ENCODE data around the gene KIAA0825. TPM values are rescaled to one million over a fixed set of nuclear protein-coding genes. Genes with fewer than 3 reads are reported as not detected.

Gene KIAA0825
- total RNA-seq, 1 donor from 2014 or later: 2.2 TPM

DNA sequence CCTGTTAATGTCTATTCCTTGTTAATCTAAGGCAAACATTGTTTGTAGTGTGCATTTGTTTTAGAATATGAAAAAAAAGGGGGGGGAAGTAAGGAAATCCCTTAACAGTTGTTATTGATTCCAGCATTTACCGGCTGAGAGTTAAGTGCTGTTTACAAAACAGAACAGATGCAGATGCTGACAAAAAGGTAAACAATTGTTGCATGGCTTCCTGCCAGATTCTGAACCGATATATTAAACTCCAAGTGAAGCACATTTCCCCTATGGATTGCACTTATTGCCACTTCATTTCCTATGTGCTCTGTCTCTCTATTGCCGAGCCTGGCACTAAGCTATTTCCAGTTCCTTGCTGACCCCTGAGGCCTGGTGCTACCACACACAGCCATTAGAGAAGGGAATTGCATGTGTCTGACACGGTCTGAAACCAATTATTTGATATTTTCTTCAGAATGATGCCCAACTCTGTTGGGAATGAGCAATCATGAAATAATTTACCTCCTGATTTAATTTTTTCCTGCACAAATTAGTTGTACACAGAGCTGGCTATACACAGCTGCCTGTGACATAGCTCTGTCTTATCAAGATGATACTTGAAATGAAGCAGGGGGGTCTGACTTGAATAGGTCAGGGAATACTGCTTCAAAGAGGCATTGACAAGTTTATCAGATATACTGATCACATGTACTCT is 109.8 kb downstream of the KIAA0825 start:
- no peak for ATAC-seq

DNA sequence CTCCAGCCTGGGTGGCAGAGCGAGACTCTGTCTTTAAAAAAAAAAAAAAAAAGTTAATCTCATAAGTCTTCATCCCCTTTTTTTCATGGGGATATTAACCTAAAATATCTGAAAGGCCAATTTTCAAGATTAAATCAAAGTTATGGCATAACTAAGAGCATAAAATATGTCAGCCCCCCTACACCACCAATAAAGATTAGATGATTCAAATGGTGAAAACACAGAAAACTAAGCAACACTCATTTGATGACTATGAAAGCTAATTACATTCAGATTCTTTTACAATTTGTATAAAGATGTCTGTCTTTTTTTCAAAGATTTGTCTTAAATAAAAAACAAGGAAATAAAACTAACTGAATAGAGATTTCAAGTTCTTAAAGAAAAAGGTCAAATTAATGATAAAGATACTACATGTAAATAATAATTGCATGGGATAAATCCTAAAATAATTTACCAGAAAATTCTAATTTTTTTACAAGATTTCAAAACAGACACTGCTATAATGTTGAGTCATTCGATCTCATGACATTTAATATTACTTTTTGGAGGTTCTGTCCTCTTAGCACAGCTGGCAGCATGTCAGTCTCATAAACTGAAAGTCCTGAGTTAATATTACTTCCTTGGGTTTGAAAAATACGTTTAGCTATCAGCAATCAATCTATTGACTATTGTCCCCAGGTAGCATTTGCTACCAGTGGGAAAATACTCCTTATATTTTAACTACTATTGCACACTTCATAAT is 112.9 kb downstream of the KIAA0825 start:
- ATAC-seq: no peak

DNA sequence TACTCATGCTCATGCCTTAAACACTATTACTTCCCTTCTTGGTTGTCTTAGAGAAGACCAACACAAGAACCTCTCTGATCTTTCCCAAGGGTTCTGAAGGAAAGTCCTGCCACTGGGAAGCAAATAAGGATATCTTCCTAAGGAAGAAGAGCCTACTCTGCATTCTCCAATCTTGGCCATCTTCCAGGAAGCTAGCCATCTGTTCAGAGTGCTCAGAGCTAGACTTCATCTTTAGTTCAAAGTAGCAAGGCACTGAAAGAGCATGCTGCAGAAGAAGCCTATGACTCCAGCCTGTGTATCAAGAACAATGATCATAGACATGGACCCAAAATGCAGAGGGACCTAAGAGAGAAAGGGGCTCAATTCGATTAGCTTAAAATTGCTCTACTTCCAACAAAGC is 114.7 kb downstream of the KIAA0825 start:
- ATAC-seq: no peak

GRCh38 chr5:94501365-94501764 is 117.0 kb downstream of the KIAA0825 start:
- no peak for ATAC-seq

DNA sequence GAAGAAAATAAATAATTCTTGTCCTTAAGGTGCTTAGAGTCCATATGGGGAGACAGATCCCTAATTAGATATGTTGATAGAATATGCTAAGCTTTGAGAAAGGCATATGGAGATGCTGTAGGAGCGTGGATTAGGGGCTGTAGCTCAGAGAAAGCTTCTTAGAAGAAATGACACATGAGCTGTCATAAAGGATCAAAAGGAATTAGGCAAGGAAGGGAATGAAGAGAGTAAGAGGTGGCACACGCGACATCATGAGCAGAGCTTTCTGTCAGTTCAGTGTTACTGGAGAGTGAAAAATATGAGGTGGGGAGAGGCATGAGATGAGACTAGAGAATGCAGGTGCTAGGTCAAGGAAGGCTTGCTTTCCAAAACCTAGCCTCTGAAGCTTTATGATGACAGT is 118.6 kb downstream of the KIAA0825 start:
- no peak for ATAC-seq

- ATAC-seq: peak; percentile 91
Observed at GRCh38 chr5:94498199-94498598, 120.2 kb downstream of the KIAA0825 start.

DNA sequence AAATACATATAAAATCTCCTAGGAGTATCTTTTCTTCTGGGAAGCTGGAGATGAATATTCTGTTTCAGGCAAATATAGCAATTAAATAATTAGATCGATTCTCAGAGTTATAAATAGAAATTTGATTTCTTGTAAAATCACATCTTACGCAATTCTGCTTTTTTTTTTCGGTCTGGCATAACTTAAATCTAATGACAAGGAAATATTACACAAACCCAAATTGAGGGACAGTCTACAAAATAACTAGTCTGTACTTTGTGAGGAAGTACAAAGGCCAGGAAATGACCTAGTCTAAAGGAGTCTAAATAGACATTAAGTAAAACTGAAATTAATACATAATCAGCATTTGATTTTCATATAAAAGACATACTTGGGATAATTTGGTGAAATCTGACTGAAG is 133.3 kb downstream of the KIAA0825 start:
- ATAC-seq: no peak

GRCh38 chr5:94481059-94481458 is 137.3 kb downstream of the KIAA0825 start:
- ATAC-seq: no peak

GRCh38 chr5:94480486-94480885 is 137.9 kb downstream of the KIAA0825 start:
- no peak for ATAC-seq

- no peak for ATAC-seq
Observed at GRCh38 chr5:94473936-94474335, 144.5 kb downstream of the KIAA0825 start.

- ATAC-seq: no peak
Observed at GRCh38 chr5:94471521-94471920, 146.9 kb downstream of the KIAA0825 start.

- ATAC-seq: no peak
Observed at GRCh38 chr5:94470802-94471201, 147.6 kb downstream of the KIAA0825 start.

DNA sequence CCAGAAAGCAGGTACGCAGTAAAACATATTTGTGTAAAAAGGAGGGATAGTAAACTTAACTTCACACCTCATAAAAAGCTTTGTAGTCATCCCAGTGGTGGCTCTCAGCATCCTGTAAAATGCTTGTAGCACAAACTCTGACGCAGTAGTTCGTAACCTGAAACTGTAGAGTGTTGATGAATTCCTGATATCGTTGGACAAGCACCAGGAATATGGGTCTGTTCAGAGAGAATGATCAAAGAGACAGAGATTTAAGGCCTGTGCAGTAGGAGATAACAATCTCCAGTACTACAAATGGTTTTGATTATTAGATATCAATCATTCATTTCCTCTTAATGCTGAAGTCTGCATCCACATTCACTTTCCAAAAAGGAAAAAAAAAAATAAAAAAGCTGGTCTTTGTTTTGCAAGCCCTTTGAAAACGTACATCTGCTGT is 148.5 kb downstream of the KIAA0825 start:
- no peak for ATAC-seq

GRCh38 chr5:94467954-94468930 is 150.2 kb downstream of the KIAA0825 start:
- ATAC-seq: no peak

DNA sequence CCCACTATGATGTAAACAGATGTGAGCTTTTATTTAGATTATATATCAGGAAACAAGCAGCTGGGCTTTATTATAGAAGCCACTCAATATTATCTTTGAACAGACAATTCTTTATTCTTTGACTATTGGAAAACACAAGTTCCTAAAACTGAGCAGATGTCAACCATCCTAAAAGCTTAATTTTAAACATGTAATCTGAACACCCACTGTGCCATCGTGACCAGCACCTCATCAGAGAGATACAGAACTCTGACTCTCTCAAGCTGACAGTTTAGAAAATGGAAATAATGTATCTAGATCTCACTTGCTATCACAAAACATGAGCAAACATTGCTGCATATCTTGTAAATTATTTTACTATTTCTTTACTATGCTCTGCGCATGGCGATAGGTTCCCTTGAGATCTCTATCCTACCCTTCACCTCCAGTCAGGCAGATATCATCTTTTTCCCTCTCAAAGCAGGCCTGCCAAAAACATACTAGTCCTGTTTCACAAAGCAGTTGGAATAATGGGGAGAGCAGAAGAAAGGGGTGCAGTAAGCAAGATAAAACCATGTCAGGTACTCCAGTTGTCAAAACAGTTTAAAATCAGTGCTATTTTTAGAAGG is 151.0 kb downstream of the KIAA0825 start:
- ATAC-seq: no peak

- no peak for ATAC-seq
Observed at GRCh38 chr5:94463739-94464138, 154.7 kb downstream of the KIAA0825 start.

DNA sequence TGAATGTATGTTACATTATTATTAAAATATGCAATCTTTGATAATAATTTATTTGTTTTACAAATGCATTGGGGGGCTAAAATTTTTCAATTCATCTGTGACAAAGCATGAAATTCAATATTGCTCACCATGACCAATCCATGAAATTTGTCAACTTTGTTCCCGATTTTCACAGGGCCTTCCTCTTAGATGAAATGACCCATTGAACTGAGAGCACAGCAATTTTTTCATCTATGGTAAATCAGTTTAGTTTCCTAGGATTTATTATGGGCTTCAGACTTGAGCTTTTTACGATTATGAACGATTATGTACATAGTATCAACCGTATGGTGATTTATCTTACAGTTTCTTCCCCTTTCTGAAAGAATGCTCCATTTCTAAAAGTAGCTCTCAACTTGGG is 157.3 kb downstream of the KIAA0825 start:
- no peak for ATAC-seq

GRCh38 chr5:94459915-94460314 is 158.5 kb downstream of the KIAA0825 start:
- ATAC-seq: no peak

- ATAC-seq: no peak
Observed at GRCh38 chr5:94457788-94458187, 160.6 kb downstream of the KIAA0825 start.

DNA sequence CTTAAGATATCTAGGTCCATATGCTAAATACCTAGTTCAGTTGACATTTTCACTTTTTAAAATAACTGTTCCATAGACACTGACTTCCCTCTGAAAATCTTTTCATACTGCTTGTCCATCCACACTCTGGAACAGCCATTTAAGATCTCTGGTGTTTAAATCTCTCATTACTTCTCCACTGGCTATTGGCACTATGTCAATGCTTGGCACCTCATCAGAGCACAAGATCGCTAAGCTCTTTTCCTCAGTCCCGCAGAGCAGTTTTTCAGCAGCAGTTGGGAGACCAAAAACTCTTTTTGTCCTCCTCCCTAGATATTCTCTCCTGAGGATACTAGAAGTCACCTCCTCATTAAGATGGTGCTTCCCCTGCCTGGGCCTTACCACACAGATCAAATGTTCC is 172.7 kb downstream of the KIAA0825 start:
- ATAC-seq: no peak

DNA sequence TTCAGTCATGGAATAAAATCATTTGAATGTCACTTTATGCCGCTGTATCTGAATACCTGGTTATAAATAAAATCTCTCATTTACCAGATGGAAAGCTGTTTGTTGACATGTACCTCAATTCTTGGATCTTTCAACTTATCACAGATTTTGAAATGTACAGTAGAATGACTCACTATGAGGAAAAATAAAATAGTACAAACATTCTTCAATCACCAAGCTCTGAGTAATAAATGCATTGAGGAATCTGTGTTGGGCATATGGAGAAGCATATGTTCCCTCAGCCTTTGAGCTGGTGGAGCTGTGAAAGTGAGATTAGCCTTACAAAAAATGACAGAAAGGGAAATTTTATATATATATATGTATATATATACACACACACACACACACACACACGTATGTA is 175.4 kb downstream of the KIAA0825 start:
- ATAC-seq: no peak

DNA sequence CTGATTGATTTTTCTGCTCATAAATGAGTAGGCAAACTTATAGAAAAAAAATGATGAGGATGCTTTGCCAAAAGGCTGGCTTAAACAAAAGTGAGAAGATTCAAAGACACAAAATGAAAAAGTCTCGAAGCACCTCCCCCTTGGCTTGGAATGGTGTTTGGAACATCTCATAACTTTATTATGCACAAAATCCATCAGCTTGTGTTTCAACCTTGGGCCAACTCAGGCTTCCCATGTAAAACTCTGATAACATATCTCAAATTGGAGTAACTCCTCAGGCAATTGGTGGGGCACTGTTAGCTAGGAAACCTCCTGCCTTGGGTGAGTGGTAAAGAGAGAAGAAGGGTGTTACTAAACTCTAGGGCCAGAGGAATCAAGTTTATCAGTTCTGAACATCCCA is 176.3 kb downstream of the KIAA0825 start:
- ATAC-seq: no peak

DNA sequence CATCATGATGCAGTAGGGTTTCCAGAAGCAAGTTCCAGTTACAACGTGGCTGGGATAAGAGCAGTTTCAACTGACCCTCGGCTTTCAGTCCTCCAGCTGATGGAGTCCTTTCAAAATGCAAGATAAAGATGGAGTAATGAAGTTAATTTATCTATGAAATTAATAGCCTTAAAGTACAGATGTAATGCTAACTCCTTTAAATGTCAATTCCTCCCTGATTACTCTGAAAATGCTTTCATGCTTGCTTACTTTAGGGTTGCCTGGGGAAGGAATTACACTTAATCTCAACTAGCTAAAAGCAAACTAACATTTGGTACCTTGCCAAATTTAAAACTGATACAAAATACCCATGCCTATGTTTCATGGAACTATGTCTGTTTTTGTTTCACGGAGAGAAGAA is 178.4 kb downstream of the KIAA0825 start:
- no peak for ATAC-seq
